ENCODE results near the gene NAT16. TPM values are rescaled to one million over a fixed set of nuclear protein-coding genes. Genes with fewer than 3 reads are reported as not detected.
A peak's percentile ranks its signal among the peaks of the same experiment; 100 is the strongest.

The NAT16 gene
- total and polyA plus RNA-seq, 2 experiments from 2014 or later, result 0.21 to 0.31 TPM

GRCh38 chr7:101179713-101180112 is 380 bp downstream of the NAT16 start:
- peaks cover 7% of the 10 kb centered on the region; the same call in 1 of the 2 replicates for H3F3A ChIP-seq (replicated peaks; ENCODE audit: low read depth)
- H3K36me3 Mint-ChIP-seq (ENCODE audit: low read depth), result no peaks in the 10 kb centered on the region
- no peaks in the 10 kb centered on the region; the same call in 2 of the 3 replicates for H3K9me3 Mint-ChIP-seq
- peak overlapping the region; percentile 93 for H3K4me2 ChIP-seq
- TF ChIP-seq STAT1 (IDR thresholded peaks at IDR 0.05; ENCODE audit: unreplicated experiment) (no peak), CTCF (conservative IDR thresholded peaks at IDR 0.05; ENCODE audit: low read depth in 2 of 2) (peak in 1 of 2 experiments; percentile 11; a peak in 1 of 4 replicates), EZH2 (IDR thresholded peaks at IDR 0.05; ENCODE audit: low read depth, unreplicated experiment) (peak; percentile 34)
- peak overlapping the region; percentile 73 for H3K4me3 ChIP-seq
- no peaks in the 10 kb centered on the region for H3K79me2 ChIP-seq (replicated peaks; ENCODE audit: insufficient read depth)
- H2AFZ ChIP-seq, result peak overlapping the region; percentile 96
- ATAC-seq, result peak; percentile 13
- peaks cover 66% of the 10 kb centered on the region for H3K27me3 Mint-ChIP-seq (ENCODE audit: insufficient read depth, low read depth, poor library complexity)
- peak; percentile 58 for DNase-seq (ENCODE audit: low spot score)
- H3K27ac ChIP-seq (ENCODE audit: low read depth), result no peak overlapping the region
- peak overlapping the region; percentile 78 for H3K4me3 Mint-ChIP-seq
- H3K4me1 ChIP-seq (ENCODE audit: insufficient read depth), result peaks cover 5% of the 10 kb centered on the region; the same call in 1 of the 2 replicates
- H3K4me1 Mint-ChIP-seq, result peaks cover 17% of the 10 kb centered on the region
- H3K27me3 ChIP-seq (ENCODE audit: insufficient read depth), result peaks cover 70% of the 10 kb centered on the region
- H3K36me3 ChIP-seq (ENCODE audit: insufficient read depth), result no peaks in the 10 kb centered on the region; the same call in 1 of the 2 replicates
- no peaks in the 10 kb centered on the region for H3K9me2 ChIP-seq (ENCODE audit: insufficient read depth)
- H4K20me1 ChIP-seq (replicated peaks; ENCODE audit: insufficient read depth), result no peaks in the 10 kb centered on the region
- no peak overlapping the region for H3K27ac Mint-ChIP-seq

DNA sequence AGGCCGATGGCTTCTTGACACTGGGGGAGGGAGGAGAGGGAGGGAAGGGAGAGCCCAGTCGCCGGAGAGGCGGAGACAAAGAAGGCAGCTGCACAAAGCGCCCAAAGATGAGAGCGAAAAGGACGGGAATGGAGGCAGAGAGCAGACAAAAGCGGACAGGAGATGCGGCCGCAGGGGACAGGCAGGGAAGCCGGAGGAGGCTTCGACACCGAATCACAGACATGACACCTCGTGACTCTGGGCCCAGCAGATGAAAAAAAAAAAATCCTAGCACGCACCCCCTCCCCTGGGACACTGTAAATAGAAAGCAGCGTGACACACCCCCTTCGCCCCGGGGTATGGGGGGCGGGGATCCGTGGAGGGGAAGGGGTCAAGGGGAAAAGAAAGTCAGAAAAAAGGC is 976 bp downstream of the NAT16 start:
- Histone ChIP-seq H2AFZ (peak overlapping the region; percentile 63; the same call in 1 of the 2 replicates), H3K4me1 (ENCODE audit: insufficient read depth) (peaks cover 5% of the 10 kb centered on the region; the same call in 1 of the 2 replicates), H3K27me3 (ENCODE audit: insufficient read depth) (peaks cover 76% of the 10 kb centered on the region), H3K79me2 (replicated peaks; ENCODE audit: insufficient read depth) (no peaks in the 10 kb centered on the region), H3K9me2 (ENCODE audit: insufficient read depth) (no peaks in the 10 kb centered on the region), H3K4me2 (peak overlapping the region; percentile 93), H4K20me1 (replicated peaks; ENCODE audit: insufficient read depth) (no peaks in the 10 kb centered on the region), H3F3A (replicated peaks; ENCODE audit: low read depth) (peaks cover 9% of the 10 kb centered on the region), H3K27ac (ENCODE audit: low read depth) (no peak overlapping the region), H3K4me3 (peak overlapping the region; percentile 73), H3K36me3 (ENCODE audit: insufficient read depth) (no peaks in the 10 kb centered on the region; the same call in 1 of the 2 replicates)
- H3K27me3 Mint-ChIP-seq (ENCODE audit: insufficient read depth, low read depth, poor library complexity), result peaks cover 71% of the 10 kb centered on the region
- peak overlapping the region; percentile 78 for H3K4me3 Mint-ChIP-seq
- H3K4me1 Mint-ChIP-seq, result peaks cover 20% of the 10 kb centered on the region
- H3K36me3 Mint-ChIP-seq (ENCODE audit: low read depth), result no peaks in the 10 kb centered on the region
- no peak for TF ChIP-seq ZNF462 (CRISPR knock-in tag; IDR thresholded peaks at IDR 0.05)
- TF ChIP-seq EZH2 (IDR thresholded peaks at IDR 0.05; ENCODE audit: low read depth, unreplicated experiment), result no peak
- no peak for TF ChIP-seq POLR2AphosphoS5 (IDR thresholded peaks at IDR 0.05; ENCODE audit: low read depth)
- no peak for TF ChIP-seq ZNF114 (CRISPR knock-in tag; IDR thresholded peaks at IDR 0.05)
- no peak for TF ChIP-seq CREB1 (CRISPR knock-in tag; IDR thresholded peaks at IDR 0.05; ENCODE audit: low read depth)
- TF ChIP-seq CTCF (conservative IDR thresholded peaks at IDR 0.05; ENCODE audit: low read depth in 2 of 2), result no peak
- no peak overlapping the region for H3K27ac Mint-ChIP-seq
- ATAC-seq (peak; percentile 8), DNase-seq (ENCODE audit: low spot score) (peak; percentile 78)
- peaks cover under 1% of the 10 kb centered on the region; the same call in 2 of the 3 replicates for H3K9me3 Mint-ChIP-seq
